TTC549 (cell line): Measurements from ENCODE around the gene IL6ST.
"Not testable (repeated sequence)": the region's sequence is repeated elsewhere in the genome, so short reads cannot be mapped to it uniquely, and the experiment has no call there.

Source experiments
- FAIRE-seq: peaks from 2 replicates; lab custom pipeline; 2012; peaks lifted over from hg19 to GRCh38; lab: Jason Lieb, UNC

The IL6ST gene

DNA sequence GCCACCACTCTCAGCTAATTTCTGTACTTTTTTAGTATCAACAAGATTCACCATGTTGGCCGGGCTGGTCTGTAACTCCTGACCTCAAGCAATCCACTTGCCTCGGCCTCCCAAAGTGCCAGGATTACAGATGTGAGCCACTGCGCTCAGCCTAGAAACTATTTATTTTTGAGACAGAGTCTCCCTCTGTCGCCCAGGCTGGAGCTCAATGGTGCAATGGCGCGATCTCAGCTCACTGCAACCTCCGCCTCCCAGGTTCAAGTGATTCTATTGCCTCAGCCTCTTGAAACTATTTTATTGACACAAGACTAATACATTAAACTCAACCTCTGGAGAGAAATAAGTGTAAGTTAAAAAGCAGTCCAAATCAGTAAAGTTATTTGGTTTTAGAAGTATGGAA, 34.0 kb downstream of the IL6ST start:
- no peak for FAIRE-seq

DNA sequence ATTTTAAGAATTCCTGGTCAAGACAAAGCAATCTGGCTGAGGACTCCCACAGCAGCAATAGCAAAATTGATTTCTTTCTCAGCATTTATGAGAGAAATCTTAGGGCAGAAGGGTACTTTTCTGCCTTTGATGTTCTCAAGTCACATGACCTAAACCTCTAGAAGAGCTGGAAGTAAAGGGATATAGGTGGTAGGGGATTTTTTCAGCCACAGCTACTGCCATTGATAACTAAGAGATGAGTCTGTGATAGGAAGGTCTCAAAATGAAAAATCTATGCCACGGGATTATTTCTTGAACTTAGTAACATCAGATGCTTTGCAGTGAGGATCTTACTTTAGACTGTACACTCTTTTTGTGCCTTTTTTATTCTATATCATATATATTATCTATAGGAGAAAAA, 35.6 kb downstream of the IL6ST start:
- FAIRE-seq: no peak

GRCh38 chr5:55941154-55941553, 53.6 kb downstream of the IL6ST start:
- FAIRE-seq: not testable (repeated sequence)

- FAIRE-seq: peak; percentile 83
Measured at GRCh38 chr5:55937598-55937997, 57.2 kb downstream of the IL6ST start.

- peak; percentile 73 for FAIRE-seq
Measured at GRCh38 chr5:55936100-55936693, 58.6 kb downstream of the IL6ST start.

GRCh38 chr5:55935371-55935770, 59.4 kb downstream of the IL6ST start:
- no peak for FAIRE-seq

GRCh38 chr5:55934720-55935119, 60.0 kb downstream of the IL6ST start:
- FAIRE-seq: no peak

- FAIRE-seq: no peak
Measured at GRCh38 chr5:55934115-55934613, 60.6 kb downstream of the IL6ST start.

DNA sequence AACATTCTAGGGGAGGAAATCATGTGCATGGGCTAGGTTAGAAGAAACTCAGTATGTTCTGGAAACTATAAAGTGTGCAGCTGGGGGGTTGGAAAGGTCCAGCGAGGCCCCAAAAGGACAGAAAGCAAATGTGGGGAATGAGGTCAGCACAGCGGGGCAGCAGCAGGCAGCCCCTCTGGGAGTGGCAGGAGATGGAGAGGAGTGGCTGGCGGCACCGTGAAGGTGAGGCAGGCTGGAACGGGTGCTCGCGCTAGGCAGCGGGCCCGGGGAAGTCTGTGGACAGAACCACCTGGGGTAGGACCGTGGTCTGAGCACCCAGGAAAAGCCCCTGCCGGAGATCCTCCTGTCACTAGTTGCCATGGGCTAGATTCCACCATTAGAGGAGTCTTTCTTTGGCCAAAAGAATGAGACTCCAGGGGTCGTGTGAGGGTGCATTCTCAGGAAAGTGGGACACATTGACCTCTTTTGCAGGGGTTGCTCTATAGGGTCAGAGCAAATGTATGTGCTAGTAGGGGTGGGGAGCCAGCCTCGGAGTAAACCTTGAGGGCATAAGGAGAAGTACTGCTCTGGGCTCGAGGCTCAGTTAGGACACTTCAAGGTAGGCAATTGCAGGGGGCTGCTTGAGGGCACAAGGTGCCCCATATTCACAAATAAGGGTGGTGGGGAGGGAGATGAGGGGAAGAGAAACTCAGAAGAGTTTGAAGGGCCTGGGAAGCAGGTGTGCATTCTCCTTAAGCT, 61.2 kb downstream of the IL6ST start:
- no peak for FAIRE-seq

GRCh38 chr5:55932700-55933099, 62.1 kb downstream of the IL6ST start:
- no peak for FAIRE-seq

DNA sequence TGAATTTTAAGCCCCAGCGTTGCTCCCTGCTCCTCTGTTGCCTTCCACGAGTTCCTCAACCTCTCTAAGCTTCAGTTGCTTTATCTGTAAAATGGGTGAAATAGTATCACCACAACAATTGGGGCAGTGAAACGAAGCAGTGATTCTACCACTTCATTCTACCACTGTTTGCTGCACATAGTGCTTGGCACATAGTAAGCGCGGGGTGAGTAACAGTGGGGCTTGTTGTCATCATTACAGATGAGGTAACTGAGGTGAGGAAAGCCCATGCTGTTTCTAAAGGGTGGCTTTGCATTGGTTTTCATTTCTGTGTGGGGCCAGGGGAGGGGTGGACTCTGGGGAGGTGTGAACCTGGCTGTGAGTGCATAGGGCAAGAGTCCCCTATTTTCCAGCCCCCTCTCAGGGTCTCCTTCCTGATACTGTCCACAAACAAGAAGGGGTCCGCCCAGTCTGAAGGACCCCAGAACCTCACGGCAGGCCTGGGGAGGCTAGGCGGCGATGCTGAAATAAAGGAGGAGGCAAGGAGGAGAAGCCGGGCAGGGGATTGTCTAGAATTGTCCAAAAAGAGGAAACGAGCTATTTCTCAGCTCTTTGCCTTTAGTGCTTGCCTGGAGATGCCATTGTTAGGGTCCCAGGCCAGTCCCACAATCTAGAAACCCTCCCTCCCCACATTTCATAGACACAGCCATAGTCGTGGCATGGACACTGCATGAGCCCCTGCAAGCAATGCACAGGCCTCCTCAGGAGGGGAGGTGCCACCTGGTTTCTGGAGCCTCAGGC, 65.6 kb downstream of the IL6ST start:
- FAIRE-seq: no peak

GRCh38 chr5:55927861-55928655, 66.7 kb downstream of the IL6ST start:
- no peak for FAIRE-seq

DNA sequence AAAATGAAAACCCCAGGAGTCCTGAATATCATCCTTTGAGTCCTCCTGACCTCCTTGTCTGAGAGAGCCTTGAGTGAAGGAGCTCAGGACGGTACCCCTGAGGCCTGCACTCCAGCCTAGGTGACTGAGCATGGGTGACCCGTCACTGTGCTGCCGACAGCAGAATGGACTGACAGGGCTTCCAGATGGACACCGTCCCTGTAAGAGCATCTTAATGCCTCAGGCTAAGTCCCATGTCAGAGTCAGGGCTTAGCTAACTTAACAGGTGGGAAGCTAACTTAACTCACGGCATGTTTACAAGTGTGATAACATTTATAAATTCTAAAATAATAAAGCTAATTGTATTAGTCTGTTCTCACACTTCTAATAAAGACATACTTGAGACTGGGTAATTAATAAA, 68.3 kb downstream of the IL6ST start:
- no peak for FAIRE-seq

DNA sequence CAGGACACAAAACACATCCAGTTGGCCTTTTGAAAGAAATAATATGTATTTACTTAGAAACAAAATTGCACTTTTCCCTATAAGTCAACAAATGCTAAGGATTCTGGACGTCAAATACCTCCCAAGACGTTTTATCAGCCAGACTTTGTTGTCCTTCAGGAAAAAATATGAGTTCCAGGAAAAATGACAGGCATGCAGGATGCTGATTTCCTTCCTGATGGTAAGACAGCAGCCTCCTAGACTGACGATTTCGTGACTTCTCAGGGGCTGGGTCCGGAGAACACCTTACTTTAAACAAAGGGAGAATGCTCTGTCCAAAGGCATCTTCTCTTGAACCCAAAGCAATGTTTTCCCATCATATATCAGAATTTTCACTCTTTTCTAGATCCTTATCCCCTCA, 69.1 kb downstream of the IL6ST start:
- FAIRE-seq: no peak

DNA sequence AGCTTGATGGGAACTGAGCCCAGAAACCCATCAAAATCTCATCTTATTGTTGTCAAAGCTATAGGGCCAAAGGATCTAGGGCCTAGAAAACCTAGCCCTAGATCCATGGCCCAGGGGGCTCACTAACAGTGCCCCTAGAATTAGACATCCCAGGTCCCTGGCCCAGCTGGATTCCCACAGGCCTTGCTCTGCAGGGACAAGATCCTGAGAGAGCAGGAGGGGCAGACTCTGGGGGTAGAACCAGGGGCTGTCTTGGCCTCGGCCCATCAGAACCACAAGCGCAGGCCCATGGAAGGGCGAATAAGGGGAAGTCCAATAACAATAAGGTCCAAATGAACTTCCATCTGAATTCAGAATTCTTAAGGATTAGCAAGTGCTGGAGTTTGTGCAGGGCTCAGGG, 69.6 kb downstream of the IL6ST start:
- FAIRE-seq: no peak

DNA sequence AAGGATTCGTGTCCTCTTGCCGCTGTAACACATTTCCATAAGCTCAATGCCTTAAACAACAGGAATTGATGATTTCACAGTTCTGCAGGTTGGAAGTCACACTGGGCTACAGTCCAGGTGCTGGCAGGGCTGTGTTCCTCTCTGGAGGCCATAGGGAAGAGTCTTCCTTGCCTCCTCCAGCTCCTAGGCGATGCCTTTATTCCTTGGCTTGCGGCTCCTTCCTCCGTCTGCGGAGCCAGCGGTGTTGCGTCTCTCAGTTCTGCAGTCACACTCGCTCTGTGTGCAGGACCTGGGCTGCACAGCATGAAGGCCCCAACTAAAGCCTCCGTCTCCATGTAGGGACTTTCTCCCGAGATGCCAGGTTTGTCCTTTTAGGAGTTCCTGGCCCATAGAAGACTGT, 70.0 kb downstream of the IL6ST start:
- FAIRE-seq: no peak

GRCh38 chr5:55923865-55924500, 70.8 kb downstream of the IL6ST start:
- FAIRE-seq: no peak

DNA sequence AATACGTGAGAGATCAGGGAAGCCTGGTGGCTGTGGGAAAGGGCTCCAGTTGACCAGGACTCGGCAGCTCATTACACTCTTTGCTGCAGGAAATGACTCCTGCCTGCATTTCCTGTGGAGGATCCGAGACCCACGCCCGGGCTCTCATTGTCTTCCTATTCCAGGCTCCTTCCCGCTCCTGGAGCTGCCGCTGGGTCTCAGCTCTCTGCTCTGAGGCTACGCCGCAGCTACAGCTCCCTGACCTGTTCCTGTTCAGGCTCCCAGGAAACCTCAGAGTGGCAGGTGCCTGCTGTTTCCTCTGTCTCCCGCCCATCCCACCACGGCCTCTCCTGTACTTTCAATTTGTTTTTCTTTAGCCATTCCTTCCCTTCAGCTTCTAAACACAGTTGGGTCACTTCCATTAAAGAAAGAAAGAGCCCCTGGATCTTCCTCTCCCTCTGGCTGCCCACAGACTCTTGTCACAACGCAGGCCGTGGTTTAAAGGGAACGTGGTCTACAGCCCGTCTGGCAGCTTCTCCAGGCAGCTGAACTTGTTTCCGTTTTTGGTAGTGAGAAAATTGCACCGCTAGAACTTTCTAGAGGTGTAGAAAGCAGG, 71.5 kb downstream of the IL6ST start:
- FAIRE-seq: no peak

DNA sequence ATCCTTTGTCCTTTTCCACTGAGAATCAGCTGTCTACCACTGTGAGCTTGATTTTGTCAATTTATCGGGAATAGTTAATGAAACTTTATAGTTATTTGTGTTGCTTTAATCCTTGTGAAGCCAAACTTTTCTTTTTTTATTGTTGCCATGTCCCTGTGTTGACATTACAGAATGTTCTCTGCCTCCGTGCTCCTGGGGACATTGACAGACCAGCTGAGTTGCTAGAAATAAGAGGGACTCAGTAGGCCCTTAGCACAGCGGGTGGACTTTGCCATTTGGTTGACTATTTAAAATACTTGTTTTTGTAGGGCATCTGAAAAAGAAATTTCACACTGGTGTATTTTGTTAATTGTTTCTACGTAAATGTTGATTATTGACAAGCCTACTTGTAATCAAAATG, 73.1 kb downstream of the IL6ST start:
- FAIRE-seq: no peak

DNA sequence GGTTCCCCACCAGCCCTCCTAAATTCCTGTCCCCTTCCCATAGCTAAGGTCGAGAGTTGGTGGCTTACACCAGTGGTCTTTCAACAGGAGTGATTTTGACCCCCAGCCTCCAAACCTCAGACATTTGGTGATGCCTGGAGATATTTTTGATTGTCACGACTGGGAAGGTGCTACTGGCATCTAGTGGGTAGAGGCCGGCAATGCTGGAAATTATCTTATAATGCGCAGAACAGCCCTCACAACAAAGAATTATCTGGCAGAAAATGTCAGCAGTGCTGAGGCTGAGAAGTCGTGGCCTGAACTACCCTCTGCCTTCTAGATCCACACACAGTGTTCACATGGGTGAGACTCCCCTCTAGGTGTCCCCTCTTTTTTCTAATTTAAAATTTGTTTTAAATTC, 74.0 kb downstream of the IL6ST start:
- no peak for FAIRE-seq

DNA sequence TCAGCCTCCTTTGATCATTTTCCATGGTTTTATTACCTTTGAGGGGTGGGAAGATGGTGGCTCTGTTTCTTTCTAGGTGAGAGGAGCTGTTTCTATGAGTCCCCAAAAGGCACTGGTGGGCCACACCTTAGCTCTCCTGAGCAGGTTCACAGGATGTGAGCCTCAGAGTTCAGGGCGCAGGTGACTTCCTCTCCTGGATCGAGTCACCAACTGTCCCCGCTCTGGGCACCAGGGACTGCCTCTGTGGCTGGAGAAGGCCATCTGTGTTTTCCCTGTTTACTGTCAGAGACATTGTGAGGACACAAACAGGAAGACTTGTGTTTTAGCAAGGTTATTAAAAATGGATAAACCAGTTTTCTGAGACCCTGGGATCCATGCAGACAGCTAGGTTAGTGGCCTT, 75.1 kb downstream of the IL6ST start:
- FAIRE-seq: no peak
